ENCODE results near the gene NAGPA. TPM values are rescaled to one million over a fixed set of nuclear protein-coding genes. Genes with fewer than 3 reads are reported as not detected.

Gene NAGPA
- total and polyA plus RNA-seq, 2 of the 13 experiments (the other 11 are each of a cell fraction or from before 2014, with no cell fraction given) = 27.1 to 60.3 TPM

DNA sequence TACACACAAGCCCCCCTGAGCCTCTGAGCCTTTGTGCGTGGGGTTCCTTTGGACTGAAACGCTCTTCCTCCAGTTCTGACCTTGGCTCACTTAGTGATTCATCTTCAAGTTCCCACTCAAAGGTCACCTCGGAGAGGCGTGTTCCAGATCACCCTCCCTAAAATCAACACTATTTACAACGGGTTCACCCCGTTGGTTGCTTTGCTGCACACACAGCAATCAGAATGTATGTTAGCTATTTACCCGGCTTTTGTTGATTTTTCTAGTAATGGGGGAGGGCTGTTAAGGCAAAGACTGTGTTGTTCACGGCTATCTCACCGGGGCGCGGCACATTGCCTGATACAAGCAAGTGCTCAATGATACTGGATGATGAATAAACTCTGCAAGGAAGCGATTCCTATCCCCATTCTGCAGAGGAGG is 977 bp downstream of the NAGPA start (continued):
- TF ChIP-seq, protein P1, sequence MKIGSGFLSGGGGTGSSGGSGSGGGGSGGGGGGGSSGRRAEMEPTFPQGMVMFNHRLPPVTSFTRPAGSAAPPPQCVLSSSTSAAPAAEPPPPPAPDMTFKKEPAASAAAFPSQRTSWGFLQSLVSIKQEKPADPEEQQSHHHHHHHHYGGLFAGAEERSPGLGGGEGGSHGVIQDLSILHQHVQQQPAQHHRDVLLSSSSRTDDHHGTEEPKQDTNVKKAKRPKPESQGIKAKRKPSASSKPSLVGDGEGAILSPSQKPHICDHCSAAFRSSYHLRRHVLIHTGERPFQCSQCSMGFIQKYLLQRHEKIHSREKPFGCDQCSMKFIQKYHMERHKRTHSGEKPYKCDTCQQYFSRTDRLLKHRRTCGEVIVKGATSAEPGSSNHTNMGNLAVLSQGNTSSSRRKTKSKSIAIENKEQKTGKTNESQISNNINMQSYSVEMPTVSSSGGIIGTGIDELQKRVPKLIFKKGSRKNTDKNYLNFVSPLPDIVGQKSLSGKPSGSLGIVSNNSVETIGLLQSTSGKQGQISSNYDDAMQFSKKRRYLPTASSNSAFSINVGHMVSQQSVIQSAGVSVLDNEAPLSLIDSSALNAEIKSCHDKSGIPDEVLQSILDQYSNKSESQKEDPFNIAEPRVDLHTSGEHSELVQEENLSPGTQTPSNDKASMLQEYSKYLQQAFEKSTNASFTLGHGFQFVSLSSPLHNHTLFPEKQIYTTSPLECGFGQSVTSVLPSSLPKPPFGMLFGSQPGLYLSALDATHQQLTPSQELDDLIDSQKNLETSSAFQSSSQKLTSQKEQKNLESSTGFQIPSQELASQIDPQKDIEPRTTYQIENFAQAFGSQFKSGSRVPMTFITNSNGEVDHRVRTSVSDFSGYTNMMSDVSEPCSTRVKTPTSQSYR (CRISPR knock-in tag; IDR thresholded peaks at IDR 0.05; ENCODE audit: borderline replicate concordance) = peak; percentile 62; the same call in 1 of the 2 replicates
- TF ChIP-seq ONECUT2 (CRISPR knock-in tag; IDR thresholded peaks at IDR 0.05) (no peak), ZNF121 (CRISPR knock-in tag; IDR thresholded peaks at IDR 0.05) (no peak), TOPORS (CRISPR knock-in tag; IDR thresholded peaks at IDR 0.05) (no peak), ZNF614 (CRISPR knock-in tag; IDR thresholded peaks at IDR 0.05; ENCODE audit: borderline replicate concordance) (no peak; the same call in 1 of the 2 replicates), ZMAT3 (CRISPR knock-in tag; conservative IDR thresholded peaks at IDR 0.05) (no peak), ZNF713 (CRISPR knock-in tag; IDR thresholded peaks at IDR 0.05) (no peak), RFX1 (IDR thresholded peaks at IDR 0.05) (no peak), ZBTB7B (CRISPR knock-in tag; IDR thresholded peaks at IDR 0.05) (no peak), ZNF770 (CRISPR knock-in tag; IDR thresholded peaks at IDR 0.05) (no peak), ZSCAN31 (CRISPR knock-in tag; IDR thresholded peaks at IDR 0.05; ENCODE audit: low read depth) (no peak), KDM5A (IDR thresholded peaks at IDR 0.05; ENCODE audit: borderline replicate concordance, low read length) (no peak), TCF7L2 (IDR thresholded peaks at IDR 0.05; ENCODE audit: low read depth, low read length) (no peak), RERE (CRISPR knock-in tag; IDR thresholded peaks at IDR 0.05; ENCODE audit: low read depth) (no peak), NFRKB (IDR thresholded peaks at IDR 0.05) (no peak), ARNT2 (CRISPR knock-in tag; IDR thresholded peaks at IDR 0.05; ENCODE audit: low read depth) (no peak), CENPT (CRISPR knock-in tag; IDR thresholded peaks at IDR 0.05; ENCODE audit: low read depth) (no peak), FOXP1 (IDR thresholded peaks at IDR 0.05) (peak; percentile 72), FOXP1 (CRISPR knock-in tag; IDR thresholded peaks at IDR 0.05) (peak; percentile 93), TFAP4 (IDR thresholded peaks at IDR 0.05; ENCODE audit: borderline replicate concordance, low read depth) (no peak)
- TF ChIP-seq, protein P2, sequence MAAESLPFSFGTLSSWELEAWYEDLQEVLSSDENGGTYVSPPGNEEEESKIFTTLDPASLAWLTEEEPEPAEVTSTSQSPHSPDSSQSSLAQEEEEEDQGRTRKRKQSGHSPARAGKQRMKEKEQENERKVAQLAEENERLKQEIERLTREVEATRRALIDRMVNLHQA (CRISPR knock-in tag; IDR thresholded peaks at IDR 0.05) = no peak

Measured in HepG2 (cell line).